OCI-LY3 (cell line): ENCODE data around the gene BNC2.
"Not testable (repeated sequence)": the region's sequence is repeated elsewhere in the genome, so short reads cannot be mapped to it uniquely, and the experiment has no call there.

Experiments used
- H2AFZ ChIP-seq: fragments of 200-600, 300-600 bp; shearing (Covaris generic); 2 replicates; pipeline ENCODE4 v1.6.0; 2014; ENCODE audit warnings: antibody characterized with exemption, low read depth, low read length
- H3K27ac ChIP-seq: fragments of 200-600, 300-600 bp; sonication (generic); 2 replicates; pipeline ENCODE4 v1.5.1; 2014; ENCODE audit warnings: mild to moderate bottlenecking, low read length, moderate library complexity, mixed read lengths
- H3K27me3 ChIP-seq: fragments of 200-600, 300-600 bp; sonication (generic); 2 replicates; pipeline ENCODE4 v1.6.1; 2014; ENCODE audit warnings: low read depth, low read length, mixed read lengths
- H3K36me3 ChIP-seq: fragments of 200-600, 300-600 bp; sonication (generic); replicated peaks from 2 replicates; pipeline ENCODE3; 2014; ENCODE audit warnings: low read depth, low read length, mixed read lengths
- H3K4me1 ChIP-seq: fragments of 300-600, 200-600 bp; sonication (generic); 2 replicates; pipeline ENCODE4 v1.6.1; 2014; ENCODE audit warnings: low read length, mixed read lengths
- H3K4me2 ChIP-seq: fragments of 200-600, 300-600 bp; sonication (generic); 2 replicates; pipeline ENCODE4 v1.6.1; 2014; ENCODE audit warnings: low read length, mixed read lengths
- H3K4me3 ChIP-seq: fragments of 300-600, 200-600 bp; sonication (generic); 2 replicates; pipeline ENCODE4 v1.5.1; 2014; ENCODE audit warnings: antibody characterized with exemption, mild to moderate bottlenecking, low read length, moderate library complexity
- H3K79me2 ChIP-seq: fragments of 300-600, 200-600 bp; shearing (Covaris generic); 2 replicates; pipeline ENCODE4 v1.6.1; 2014; ENCODE audit warnings: mild to moderate bottlenecking, low read length, mixed read lengths
- H3K9ac ChIP-seq: fragments of 300-600, 200-600 bp; shearing (Covaris generic); 2 replicates; pipeline ENCODE4 v1.6.0; 2014; ENCODE audit warnings: mild to moderate bottlenecking, low read length, moderate library complexity
- H3K9me3 ChIP-seq: fragments of 200-600, 300-600 bp; shearing (Covaris generic); 2 replicates; pipeline ENCODE4 v1.6.1; 2014; ENCODE audit warnings: low read length, mixed read lengths; ENCODE audit not compliant: insufficient read depth
- H4K20me1 ChIP-seq: fragments of 200-600, 300-600 bp; sonication (generic); 2 replicates; pipeline ENCODE4 v1.6.1; 2016; ENCODE audit warnings: low read length, mixed read lengths; ENCODE audit not compliant: insufficient read depth
- EZH2phosphoT487 ChIP-seq: fragments of 200-600 bp; shearing (Covaris generic); IDR thresholded peaks from 2 replicates; pipeline ENCODE4 v1.6.1; 2018; ENCODE audit warnings: antibody characterized with exemption, mixed run types, low read depth
- TF ChIP-seq, protein P1 (sequence below): fragments of 200-600, 300-600 bp; sonication (generic); IDR thresholded peaks from 2 replicates; pipeline ENCODE4 v1.5.1; 2014; ENCODE audit warnings: antibody characterized with exemption, low read length, low read depth

BNC2 gene

DNA sequence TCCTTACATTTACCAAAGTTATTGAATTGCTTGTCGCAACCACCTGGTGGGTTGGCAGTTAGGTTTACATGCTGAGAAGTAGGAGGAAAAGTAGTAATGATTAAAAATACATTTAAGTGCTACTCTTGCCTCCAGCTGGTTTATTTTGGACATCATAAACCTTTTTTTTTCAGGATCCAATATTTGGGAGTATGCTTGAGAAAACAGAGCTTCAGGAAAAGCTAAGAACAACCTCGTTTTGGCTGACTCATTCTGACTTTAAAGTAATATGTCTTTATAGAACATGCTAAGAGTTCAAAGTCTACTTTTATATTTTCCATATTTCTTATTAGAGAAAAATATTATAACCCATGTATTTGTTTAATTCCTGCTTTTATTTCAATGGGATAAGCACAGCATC, 41.7 kb upstream of the BNC2 start:
- H3K36me3 ChIP-seq: no peaks in the 10 kb centered on the region
- no peak overlapping the region for H2AFZ ChIP-seq
- H3K27ac ChIP-seq: no peak overlapping the region
- no peak overlapping the region for H3K9ac ChIP-seq
- H3K4me3 ChIP-seq: no peak overlapping the region
- H4K20me1 ChIP-seq: no peaks in the 10 kb centered on the region
- no peaks in the 10 kb centered on the region for H3K9me3 ChIP-seq
- no peaks in the 10 kb centered on the region for H3K4me1 ChIP-seq
- no peak for TF ChIP-seq EZH2phosphoT487
- TF ChIP-seq, protein P1, sequence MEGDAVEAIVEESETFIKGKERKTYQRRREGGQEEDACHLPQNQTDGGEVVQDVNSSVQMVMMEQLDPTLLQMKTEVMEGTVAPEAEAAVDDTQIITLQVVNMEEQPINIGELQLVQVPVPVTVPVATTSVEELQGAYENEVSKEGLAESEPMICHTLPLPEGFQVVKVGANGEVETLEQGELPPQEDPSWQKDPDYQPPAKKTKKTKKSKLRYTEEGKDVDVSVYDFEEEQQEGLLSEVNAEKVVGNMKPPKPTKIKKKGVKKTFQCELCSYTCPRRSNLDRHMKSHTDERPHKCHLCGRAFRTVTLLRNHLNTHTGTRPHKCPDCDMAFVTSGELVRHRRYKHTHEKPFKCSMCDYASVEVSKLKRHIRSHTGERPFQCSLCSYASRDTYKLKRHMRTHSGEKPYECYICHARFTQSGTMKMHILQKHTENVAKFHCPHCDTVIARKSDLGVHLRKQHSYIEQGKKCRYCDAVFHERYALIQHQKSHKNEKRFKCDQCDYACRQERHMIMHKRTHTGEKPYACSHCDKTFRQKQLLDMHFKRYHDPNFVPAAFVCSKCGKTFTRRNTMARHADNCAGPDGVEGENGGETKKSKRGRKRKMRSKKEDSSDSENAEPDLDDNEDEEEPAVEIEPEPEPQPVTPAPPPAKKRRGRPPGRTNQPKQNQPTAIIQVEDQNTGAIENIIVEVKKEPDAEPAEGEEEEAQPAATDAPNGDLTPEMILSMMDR: no peak
- no peaks in the 10 kb centered on the region for H3K79me2 ChIP-seq
- no peaks in the 10 kb centered on the region for H3K27me3 ChIP-seq
- H3K4me2 ChIP-seq: no peak overlapping the region

DNA sequence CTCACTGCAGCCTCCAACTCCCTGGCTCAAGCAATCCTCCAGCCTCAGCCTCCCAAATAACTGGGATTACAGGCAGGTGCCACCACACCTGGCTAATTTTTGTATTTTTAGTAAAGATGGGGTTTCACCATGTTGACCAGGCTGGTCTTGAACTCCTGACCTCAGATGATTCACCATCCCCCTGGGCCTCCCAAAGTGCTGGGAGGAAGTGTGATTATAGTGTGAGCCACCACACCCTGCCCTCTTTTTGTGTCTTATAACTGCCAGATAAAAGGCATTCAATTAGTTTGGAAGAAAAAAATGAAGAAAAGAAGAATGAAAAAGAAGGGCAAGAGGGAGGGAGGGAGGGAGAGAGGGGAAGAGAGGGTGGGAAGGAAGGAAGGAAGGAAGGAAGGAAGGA, 37.7 kb upstream of the BNC2 start:
- not testable (repeated sequence) for H4K20me1 ChIP-seq, H3K9me3 ChIP-seq, H3K27me3 ChIP-seq, H3K27ac ChIP-seq, H3K4me3 ChIP-seq, H3K79me2 ChIP-seq, H2AFZ ChIP-seq, H3K36me3 ChIP-seq, H3K4me1 ChIP-seq, H3K4me2 ChIP-seq, H3K9ac ChIP-seq

DNA sequence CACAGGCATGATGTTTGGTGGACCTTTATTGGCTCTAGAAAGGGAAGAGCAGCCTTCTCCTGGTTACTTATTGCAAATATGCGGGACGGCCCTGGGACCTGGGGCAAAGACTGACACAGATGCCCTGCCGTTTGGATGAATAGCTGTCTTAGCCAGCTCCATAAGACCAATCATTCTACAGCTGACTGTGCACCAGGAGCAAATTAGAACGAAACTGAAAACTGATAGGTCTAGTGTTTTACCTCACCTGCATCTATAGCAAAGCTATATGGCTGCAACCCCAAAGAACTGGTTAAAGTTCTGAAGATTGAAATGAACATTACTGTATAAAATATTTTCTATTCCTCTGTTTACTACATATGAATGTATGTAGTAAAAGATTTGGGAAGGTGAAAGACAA, 34.2 kb upstream of the BNC2 start:
- H3K9me3 ChIP-seq: no peaks in the 10 kb centered on the region
- H3K4me1 ChIP-seq: no peaks in the 10 kb centered on the region
- no peaks in the 10 kb centered on the region for H3K36me3 ChIP-seq
- H3K79me2 ChIP-seq: no peaks in the 10 kb centered on the region
- H3K4me3 ChIP-seq: no peak overlapping the region
- H3K9ac ChIP-seq: no peak overlapping the region
- no peaks in the 10 kb centered on the region for H4K20me1 ChIP-seq
- TF ChIP-seq, protein P1: no peak
- no peak for TF ChIP-seq EZH2phosphoT487
- no peaks in the 10 kb centered on the region for H3K27me3 ChIP-seq
- no peak overlapping the region for H3K4me2 ChIP-seq
- H3K27ac ChIP-seq: no peak overlapping the region
- H2AFZ ChIP-seq: no peak overlapping the region

DNA sequence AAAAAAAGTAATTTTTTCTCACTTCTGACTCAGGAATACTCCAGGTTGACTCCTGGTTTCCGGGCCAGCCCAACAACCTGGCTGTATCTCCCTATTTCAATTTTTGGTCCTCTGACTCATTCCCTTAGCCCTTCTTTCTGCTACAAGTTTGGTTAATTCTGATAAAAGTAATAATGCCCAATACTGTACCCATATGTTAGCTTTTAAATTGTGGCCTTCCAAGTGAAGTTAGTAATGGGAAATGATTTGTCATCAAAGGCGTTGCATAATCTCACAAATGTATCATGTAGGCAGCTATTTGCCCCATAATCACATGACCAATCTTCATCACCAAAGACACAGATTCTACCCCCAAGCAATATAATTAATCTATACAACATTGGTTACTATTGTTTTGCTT, 31.1 kb upstream of the BNC2 start:
- no peak for TF ChIP-seq EZH2phosphoT487
- TF ChIP-seq, protein P1: no peak
- H3K9me3 ChIP-seq: no peaks in the 10 kb centered on the region
- no peaks in the 10 kb centered on the region for H4K20me1 ChIP-seq
- no peak overlapping the region for H2AFZ ChIP-seq
- no peak overlapping the region for H3K27ac ChIP-seq
- no peaks in the 10 kb centered on the region for H3K27me3 ChIP-seq
- H3K79me2 ChIP-seq: no peaks in the 10 kb centered on the region
- no peak overlapping the region for H3K4me3 ChIP-seq
- H3K4me1 ChIP-seq: no peaks in the 10 kb centered on the region
- no peak overlapping the region for H3K4me2 ChIP-seq
- H3K36me3 ChIP-seq: no peaks in the 10 kb centered on the region
- no peak overlapping the region for H3K9ac ChIP-seq

DNA sequence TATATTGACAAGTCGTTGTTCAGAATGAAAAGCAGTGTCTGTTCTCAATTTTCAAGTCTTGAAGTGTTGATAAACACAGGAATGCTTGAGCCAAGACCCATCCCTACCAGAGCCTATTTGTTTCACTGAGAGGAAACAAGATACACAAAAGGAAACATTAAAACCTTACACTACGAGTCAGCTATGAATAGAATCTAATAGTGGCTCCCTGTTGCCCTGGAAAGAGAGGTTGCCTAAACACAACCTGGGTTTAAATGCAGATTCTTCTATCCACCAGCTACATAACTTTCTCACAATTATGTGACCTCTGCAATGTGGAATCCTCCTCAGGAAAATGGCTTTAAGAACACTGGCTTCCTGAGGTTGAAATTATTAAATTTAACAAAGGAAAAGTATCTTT, 29.1 kb upstream of the BNC2 start:
- H3K27ac ChIP-seq: no peak overlapping the region
- TF ChIP-seq, protein P1: no peak
- TF ChIP-seq EZH2phosphoT487: no peak
- no peak overlapping the region for H3K4me3 ChIP-seq
- H2AFZ ChIP-seq: no peak overlapping the region
- H3K79me2 ChIP-seq: no peaks in the 10 kb centered on the region
- H3K9me3 ChIP-seq: no peaks in the 10 kb centered on the region
- H3K27me3 ChIP-seq: no peaks in the 10 kb centered on the region
- no peak overlapping the region for H3K9ac ChIP-seq
- H3K4me2 ChIP-seq: no peak overlapping the region
- no peaks in the 10 kb centered on the region for H3K4me1 ChIP-seq
- H4K20me1 ChIP-seq: no peaks in the 10 kb centered on the region
- no peaks in the 10 kb centered on the region for H3K36me3 ChIP-seq
